Measurements from ENCODE around the gene IARS2.
"Not testable (repeated sequence)": the region's sequence is repeated elsewhere in the genome, so short reads cannot be mapped to it uniquely, and the experiment has no call there.

The IARS2 gene

DNA sequence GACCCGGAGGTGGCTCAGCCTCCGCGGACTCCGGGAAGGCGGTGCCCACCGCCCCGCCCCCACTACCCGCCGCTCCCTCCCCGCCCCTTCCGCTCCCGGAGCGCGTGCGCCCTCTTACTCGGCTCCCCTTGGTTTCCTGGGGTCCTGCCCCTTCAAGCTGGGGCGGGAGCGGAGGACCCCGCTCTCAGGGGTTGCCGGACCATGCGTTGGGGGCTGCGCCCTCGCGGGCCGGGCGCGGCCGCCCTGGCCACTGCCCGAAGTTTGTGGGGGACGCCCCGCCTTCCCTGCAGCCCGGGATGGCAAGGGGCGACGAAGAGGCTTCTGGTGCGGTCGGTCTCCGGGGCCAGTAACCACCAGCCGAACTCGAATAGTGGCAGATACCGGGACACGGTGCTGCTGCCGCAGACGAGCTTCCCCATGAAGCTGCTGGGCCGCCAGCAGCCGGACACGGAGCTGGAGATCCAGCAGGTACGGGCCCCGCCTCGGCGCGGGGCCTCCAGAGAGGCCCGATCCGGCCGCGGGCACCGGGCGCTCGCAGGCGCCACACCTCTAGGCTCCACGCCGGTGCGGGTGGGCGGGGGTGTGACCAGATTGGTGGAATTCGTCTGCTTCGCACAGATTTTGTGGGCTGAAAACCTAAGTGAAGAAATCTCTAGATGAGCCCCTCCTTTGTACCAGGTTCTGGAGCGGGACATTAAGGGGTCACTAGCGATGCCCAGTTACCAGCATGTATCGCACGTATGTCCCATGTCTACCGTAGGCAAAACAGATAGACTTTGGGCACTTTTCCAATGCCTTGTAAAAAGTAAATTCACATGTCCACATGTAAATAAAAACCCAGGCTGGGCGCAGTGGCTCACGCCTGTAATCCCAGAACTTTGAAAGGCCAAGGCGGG lies at the start of gene IARS2:
IARS2 (plus strand) TSS at position 117 of the 896 bp plus-strand sequence; CDS start at position 202, 85 bp downstream.
- DNase-seq: peak; percentile 92

GRCh38 chr1:220044678-220045355 lies 49.1 kb upstream of the IARS2 start:
- DNase-seq: no peak

DNA sequence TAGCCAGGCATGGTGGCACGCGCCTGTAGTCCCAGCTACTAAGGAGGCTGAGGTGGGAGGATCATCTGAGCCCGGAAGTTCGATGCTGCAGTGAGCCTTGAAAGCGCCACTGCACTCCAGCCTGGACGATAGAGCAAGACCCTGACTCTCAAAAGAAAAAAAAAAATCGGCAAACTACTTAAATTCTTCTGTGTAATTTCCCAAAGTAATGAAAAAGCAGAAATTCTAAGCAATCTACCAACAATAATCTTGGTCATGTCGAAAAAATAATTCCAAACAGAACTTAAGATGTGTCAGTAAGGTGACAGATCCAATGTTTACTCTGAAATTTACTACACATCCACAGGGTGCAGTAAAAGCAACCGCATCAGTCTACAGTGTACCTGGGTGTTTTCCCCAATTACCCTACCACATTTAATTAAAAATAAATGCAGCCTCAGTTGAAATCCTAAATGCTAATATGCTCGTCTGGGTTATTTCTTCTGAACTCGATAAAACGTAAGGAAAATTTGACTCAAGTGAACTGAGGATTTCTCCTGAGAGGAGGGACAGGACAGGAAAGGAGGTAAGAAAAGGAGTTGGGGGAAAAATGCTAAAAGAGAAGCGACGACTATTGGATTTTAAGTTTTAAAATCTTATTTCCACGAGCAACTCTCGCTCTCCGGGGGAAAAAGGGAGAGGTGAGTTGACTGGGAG lies 48.4 kb upstream of the IARS2 start:
- no peak for DNase-seq

GRCh38 chr1:220046052-220046930 lies 47.6 kb upstream of the IARS2 start, which contains the start of gene EPRS1:
EPRS1 (minus strand) TSS chr1:220046505; CDS start chr1:220046388, 117 bp downstream.
- peak; percentile 96 for DNase-seq

DNA sequence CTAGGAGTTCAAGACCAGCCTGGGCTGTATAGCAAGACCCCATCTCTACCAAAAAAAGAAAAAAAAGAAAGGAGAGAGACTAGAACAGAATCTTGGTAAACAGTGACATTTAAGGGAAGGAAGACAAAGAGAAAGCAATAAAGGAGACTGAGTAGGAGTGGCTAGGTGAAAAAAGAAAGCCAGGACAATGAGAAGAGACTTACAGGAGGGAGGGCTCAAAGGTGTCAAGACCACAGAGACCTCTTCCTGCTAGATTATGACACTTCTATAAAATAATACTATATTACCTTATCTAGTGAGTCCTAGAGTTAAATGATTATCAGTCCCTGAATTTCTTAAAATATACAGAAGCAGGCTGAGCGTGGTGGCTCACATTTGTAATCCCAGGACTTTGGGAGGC lies 37.6 kb upstream of the IARS2 start:
- no peak for DNase-seq

GRCh38 chr1:220060876-220061275 lies 33.1 kb upstream of the IARS2 start:
- no peak for DNase-seq

- DNase-seq: no peak
Measured at GRCh38 chr1:220062629-220063028, 31.3 kb upstream of the IARS2 start.

DNA sequence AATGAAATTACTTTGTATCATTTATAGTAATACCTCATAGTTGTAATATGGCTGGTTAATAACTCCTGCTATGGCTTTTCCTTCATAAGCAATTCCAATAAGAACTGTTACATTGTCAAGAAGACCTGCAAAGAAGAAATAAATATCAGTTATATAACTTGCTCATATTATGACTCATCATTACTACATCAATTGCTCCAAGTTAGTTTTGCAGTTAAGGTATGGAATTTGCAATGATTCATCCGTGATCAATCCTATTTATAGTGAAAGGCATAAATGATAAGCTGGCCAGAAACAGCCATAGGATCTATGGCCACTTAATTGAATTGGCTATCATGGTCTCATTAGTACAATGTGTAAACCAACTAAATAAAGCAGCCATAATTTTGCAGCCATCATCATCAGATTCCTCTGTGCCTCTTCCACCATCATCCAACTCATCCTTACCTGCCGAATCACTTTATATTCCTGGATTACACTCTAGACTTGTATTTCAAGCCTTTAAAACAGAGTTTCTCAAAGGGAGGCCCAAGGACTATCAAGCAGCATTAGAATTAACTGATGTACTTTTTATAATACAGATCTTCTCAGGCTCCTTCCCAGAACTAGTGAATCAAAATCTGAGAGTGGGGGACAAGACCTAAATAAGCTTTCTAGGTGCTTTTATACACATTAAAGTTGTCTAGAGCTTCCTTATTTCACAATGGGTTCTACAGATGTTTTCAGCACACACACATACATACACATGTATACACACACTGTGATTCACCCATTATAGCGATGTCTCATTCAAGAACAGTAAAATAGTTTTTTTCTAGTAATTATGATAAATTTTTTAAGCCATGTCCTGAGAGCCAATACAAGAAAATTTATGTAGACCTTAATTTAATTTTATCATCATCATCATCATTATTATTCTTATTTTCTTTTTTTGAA lies 26.4 kb upstream of the IARS2 start:
- no peak for DNase-seq

- DNase-seq: no peak
Measured at GRCh38 chr1:220076861-220077762, 16.8 kb upstream of the IARS2 start.

DNA sequence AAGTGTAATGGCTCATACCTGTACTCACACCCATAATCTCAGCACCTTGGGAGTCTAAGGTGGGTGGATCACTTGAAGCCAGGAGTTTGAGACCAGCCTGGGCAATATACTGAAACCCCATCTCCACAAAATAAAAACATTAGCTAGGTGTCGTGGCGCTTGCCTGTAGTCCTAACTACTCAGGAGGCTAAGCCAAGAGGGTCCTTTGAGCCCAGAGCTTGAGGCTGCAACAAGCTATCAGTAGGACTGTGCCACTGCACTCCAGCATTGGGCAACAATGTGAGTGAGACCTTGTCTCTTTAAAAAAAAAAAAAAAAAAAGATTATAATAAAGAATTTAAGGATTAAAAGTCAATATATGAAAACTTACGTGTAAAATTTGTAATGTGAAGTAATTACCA lies 16.0 kb upstream of the IARS2 start:
- DNase-seq: no peak

DNA sequence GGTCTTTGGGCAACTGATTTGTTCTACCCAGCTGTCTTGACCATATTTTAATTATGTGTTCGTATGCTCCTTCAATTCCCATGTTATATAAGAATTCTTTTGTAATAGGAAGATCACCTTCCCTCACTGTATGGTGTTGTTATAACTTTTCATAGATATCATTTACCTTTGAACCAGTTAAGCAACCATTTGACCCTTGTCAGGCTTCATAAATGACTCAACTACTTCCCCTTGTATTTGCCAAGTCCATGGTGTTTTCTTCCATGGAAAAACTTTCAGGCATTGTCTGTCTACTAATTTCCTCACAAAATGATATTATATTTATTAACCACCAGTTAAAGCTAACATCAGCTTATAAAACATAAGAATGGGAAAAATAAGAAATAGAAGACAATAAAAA lies 9.5 kb upstream of the IARS2 start:
- no peak for DNase-seq

- peak; percentile 27 for DNase-seq
Measured at GRCh38 chr1:220086261-220086686, 7.7 kb upstream of the IARS2 start.

GRCh38 chr1:220089650-220090556 lies 4.0 kb upstream of the IARS2 start, which contains the start of gene BPNT1:
BPNT1 (minus strand) TSS chr1:220089788; CDS start chr1:220079846, 9,942 bp downstream.
- peak; percentile 97 for DNase-seq

- DNase-seq: no peak
Measured at GRCh38 chr1:220092694-220093093, 1.2 kb upstream of the IARS2 start.

GRCh38 chr1:220093361-220094015 lies 444 bp upstream of the IARS2 start:
- no peak for DNase-seq

DNA sequence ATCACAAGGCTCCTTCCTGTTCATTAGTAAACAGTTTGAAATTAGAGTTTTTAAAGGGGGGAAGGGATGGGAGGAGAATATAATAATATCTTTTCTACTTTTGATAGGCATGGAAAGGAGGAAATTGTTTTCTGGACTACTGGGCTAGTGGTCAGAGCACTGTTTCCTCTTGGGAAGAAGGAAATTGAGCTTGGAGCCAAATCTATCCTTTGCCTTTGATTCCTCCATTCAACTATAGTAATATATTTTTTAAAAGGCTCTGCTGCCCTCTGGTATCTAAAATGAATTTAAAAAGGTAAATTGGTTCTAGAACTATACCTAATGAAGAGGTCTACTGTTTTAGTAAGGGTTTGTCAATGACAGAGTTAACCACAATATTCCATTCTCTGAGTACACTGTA lies 5.9 kb downstream of the IARS2 start:
- no peak for DNase-seq

DNA sequence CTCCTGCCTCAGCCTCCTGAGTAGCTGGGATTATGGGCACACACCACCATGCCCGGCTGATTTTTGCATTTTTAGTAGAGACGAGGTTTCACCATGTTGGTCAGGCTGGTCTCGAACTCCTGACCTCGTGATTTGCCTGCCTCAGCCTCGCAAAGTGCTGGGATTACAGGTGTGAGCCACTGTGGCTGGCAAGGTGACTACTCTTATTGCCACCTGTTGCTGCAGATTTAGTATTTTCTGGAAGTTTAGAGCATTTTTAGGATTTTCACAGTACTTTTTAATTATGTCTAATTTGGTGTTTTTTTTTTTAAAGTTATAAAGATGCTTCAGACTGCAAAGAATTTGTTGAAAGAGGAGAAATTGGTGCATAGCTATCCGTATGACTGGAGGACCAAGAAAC lies 16.5 kb downstream of the IARS2 start:
- not testable (repeated sequence) for DNase-seq

DNA sequence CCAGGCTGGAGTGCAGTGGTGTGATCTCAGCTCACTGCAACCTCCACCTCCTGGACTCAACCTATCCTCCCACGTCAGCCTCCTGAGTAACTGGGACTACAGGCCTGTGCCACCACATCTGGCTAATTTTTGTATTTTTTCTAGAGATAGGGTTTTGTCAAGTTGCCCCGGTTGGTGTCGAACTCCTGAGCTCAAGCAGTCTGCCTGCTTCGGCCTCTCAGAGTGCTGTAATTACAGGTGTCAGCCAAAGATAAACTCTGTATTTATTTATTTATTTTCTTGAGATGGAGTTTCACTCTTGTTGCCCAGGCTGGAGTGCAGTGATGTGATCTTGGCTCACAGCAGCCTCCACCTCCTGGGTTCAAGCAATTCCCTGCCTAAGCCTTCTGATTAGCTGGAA lies 18.7 kb downstream of the IARS2 start:
- DNase-seq: not testable (repeated sequence)

All from CD4-positive, alpha-beta T cell treated with Interleukin-15 for 1 hour (primary cell).